Hematopoietic multipotent progenitor cell treated with erythropoietin and hydrocortisone succinate and interleukin-3 and kit ligand, for 15 days (in vitro differentiated cells): ENCODE results near the gene GLI3.
A peak's percentile ranks its signal among the peaks of the same experiment; 100 is the strongest.

Experiments used
- DNase-seq: peaks from one replicate; pipeline ENCODE4 v3.0.0-alpha.2; 2015; ENCODE audit warnings: low spot score

Gene GLI3

DNA sequence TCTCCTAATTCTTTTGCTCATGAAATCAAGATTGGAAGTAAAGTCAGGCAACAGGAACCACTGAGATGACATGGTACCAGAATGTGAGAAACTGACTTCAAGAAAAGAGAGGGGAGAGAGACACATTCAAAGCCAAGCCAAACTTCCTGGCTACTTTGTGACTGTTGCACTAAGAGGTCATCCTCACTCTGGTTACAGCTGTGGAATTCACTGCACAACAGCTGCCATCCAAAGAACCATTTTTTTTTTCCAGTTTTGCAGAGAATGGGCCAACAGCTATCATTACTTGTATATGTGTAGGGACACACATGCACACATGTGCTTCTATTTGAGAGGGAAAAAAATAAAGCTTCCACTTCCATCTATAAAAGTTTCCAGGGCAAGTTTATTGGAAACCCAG lies 203.5 kb downstream of the GLI3 start:
- no peak for DNase-seq

DNA sequence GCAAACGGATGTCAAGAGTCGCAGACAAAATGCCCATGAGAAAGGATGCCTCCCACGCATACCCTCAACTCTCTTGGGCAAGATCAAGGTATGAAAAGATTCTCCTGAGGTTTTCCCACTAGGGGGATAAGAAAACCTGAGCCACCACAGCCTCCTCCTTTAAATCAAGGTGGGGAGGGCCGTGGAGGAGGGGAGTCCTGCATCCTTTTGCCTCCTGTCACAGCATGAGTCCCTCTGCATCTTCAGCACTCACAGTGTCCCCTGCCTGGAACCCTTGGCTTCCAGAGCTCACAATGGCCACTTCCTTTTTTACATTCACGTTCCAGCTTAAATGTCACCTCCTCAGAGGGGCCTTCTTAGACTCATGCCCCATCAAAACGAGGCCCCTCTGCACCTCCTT lies 207.6 kb downstream of the GLI3 start:
- no peak for DNase-seq

DNA sequence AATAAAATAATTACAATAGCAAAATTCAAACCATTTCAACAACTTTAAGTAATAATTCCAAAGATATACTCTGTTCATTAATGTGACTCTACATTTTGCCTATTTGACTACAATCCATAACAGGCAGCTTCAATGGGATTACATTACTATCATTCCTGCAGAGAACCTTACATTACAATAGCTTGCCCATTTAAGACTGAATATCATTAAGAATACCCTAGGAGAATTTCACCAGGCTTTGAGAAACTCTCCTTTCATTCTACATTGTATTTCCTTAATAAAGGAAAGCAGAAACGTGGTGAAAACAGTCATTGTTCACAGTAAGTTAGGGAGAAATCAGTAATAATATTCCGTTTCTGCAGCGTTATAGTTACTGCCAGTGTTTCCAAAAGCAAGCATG lies 209.5 kb downstream of the GLI3 start:
- no peak for DNase-seq

DNA sequence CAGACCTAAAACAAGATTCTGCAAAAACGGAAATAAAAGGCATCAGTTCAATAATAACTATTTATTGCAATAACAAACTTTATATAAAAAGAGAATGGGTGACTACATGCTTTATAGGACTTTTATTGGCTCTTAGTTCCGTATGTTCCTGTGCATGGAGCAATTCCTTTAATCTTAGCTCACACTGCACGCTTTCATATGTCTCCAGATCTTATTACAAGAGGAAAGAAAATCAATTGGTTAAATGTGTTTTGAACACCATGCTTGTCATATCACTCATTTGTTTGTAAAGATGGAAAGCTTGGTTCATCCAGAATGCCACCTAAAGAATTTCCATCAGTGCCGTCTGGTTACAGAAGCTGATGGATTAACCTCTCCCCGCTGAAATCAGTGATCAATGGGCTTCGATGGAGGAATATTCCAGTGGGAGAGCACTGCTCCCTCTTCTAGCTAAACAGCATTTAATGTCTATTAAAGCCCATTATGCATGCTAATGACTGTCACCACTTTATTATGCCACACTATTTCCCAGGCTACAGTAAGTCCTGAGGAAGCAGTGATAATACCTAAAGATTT lies 210.3 kb downstream of the GLI3 start:
- DNase-seq: no peak

DNA sequence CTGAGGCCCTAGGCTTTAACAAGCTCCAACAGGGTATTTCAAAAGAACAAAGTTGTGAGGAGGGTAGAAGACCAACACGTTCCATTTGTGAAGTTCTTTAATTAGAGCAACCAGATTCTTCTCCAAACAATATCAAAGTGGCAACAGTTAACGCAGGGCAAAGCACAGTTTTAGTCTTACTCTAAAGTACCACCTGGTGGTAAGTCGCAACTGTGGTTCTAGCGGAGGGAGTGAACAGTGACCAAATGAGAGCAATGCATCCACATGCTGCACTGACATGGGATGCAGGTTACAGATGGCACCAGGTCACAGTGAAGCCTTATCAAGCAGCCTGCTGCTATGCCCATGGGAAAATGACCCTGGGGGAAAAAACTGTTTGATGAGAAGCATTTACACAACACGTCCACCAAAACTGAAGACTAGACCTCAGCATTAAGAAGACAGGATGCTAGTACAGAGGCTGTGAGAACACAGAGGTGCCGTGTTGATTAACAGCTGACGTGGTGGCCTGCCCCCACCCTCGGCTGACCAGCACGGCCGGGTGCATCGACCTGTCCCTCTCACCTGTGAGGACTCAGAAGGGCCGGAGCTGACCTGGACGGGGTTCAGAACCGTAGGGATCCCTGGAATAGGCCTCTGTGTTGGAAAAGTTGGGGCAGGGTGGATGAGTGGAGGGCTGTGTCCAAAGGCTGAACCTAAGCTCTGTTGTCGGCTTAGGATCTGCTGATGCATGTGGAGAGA lies 211.2 kb downstream of the GLI3 start:
- no peak for DNase-seq

DNA sequence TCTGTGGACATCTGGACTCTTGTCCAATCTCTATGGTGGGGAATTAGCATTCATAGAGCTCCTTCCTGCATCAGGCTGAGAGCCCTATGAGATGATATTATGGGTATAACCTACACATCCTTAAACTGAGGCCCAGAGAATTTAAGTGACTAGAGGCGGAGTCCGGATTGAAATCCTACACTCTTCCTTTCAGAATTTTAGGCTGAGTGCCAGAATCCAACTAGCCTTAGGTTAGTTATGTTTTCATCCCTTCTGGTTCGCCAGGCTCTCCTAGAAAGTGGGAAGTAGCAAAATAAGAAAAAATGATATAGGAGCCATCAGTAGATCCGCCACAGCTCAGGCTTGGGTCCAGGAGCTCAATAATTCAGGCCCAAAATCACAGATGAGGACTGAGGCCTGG lies 212.5 kb downstream of the GLI3 start:
- DNase-seq: no peak

DNA sequence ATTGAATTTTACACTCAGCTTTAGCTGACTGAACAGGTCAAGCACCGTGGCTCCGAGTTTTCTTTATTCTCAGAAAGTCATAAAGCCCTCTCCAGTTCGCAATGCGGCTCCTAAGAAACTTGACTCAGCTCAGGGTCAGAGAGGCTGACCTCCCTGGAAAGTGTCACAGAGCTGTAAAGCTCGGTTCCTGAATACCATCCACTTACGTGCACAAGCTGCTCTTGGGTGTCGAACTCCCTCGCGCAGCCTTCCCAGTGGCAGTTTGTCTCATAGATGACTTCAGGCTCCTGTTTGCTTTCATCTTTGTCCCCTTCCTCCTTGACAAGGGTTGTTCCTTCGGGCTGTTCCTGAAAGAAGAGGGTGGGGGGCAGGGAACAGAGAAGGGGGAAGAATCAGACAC lies 213.7 kb downstream of the GLI3 start:
- DNase-seq: no peak

DNA sequence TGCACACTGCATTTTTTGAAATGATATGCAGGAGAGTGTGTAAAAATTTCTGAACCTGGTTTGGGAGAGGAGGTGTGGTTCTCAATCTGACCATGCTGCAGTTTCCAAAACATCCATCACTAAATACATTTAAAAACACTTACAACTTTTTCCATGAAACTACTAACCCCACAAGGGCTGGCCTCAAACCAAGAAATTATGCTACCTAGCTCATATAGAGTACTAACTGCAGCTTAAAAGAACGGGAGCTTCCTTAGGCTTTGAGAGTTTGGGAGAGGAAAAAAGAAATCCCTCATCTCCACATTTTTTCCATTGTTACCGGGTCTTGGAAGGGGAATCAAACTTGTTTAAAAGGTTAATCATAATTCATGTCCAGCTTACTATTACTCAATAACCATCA lies 214.2 kb downstream of the GLI3 start:
- no peak for DNase-seq

DNA sequence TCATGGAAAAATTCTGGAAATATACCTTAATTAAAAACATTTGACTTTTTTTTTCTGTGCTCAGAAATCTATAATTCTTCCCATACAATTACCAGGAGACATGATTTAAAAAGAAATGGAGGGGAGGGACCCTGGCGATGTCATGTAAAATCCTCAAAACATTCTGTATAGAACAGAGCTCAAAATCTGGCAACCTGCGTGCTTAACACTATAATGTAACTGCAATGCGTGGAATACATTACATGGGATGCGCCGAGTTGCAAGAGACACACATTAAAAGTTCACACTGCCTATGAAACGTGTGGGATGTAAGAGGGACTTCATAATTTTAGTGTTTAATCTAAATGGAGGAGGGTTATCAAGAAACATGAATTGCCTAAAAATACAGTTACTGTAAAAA lies 215.0 kb downstream of the GLI3 start:
- DNase-seq: no peak

DNA sequence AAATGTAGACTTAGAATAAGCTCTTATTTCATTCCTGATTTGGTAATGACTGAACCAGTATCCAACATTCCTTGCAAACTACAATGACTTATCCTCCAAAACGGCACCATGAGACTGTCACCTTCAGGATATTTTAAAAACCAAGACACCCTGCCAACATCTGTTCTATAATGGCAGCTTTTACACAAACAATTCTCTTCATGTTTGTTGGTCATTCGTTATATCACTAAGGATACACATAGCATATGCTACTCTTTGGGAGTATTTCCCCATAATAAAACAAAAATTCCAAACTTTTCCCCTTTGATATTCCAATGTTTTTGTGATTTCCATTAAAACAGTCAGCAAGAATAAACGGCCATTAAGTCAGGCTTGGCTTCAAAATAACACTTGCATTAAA lies 215.4 kb downstream of the GLI3 start:
- no peak for DNase-seq

DNA sequence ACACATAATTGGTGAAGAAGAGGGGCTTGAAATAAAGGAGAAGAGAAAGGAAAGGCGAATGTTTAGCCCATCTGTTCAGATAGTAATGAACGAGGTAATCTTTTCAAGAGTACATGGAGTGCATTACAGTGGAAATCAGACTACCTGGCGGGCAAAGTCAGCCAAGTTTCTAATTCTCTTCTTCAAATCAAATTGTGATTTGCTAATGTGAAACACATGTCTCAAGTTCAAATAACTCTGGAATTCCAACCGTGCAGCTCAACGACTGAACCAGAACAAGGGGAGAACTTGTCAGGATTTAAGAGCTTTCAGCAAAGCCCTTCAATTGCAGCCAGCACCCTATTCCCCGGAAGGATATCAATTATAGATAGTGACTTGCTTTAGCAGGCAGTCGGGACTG lies 216.9 kb downstream of the GLI3 start:
- DNase-seq: no peak

DNA sequence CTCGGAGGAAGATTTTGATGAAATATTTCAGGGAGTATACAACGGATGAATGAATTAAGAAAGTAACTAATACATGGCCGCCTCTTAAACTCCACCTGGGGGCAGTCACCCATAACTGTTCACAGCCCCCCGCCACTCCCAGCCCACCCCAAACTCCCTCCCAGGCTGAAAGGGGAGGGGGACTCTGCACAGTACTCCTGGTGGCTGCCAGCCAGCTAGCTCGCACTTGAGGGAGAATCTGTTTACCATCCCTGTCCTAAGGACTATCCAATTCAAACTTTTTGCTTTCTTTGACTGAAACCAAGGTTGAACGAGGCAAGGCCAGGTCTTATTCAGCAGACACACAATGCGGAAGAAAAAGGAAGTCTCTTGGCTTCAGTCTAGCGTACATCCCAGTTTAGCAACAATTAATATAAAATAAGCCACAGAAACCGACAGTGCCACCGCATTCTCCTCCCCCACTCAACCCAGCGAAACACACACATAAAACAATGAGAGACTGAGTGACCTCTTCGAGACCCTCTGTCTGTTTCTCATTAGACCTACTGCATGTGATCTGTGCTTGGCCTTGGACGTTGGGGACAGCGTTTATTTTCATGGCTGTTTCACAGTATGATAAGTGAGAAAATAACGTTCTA lies 219.5 kb downstream of the GLI3 start:
- DNase-seq: no peak

DNA sequence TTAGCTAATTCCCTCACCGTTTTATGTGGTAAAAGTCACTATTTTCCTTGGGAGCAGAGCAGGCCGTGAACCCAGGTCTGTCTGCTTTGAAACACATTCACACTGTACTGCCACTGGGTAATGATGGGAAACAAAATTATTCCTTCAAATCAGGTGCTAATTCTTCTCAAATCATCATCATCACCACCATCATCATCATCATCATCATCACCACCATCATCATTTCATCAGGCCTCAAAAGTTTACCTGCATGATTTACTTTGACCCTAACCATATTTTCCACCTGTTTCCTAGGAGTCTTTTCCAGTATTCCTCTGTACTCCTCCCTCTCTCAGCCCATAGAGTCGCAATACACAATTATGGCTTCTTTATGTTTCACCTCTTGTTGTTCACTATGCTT lies 220.5 kb downstream of the GLI3 start:
- no peak for DNase-seq

DNA sequence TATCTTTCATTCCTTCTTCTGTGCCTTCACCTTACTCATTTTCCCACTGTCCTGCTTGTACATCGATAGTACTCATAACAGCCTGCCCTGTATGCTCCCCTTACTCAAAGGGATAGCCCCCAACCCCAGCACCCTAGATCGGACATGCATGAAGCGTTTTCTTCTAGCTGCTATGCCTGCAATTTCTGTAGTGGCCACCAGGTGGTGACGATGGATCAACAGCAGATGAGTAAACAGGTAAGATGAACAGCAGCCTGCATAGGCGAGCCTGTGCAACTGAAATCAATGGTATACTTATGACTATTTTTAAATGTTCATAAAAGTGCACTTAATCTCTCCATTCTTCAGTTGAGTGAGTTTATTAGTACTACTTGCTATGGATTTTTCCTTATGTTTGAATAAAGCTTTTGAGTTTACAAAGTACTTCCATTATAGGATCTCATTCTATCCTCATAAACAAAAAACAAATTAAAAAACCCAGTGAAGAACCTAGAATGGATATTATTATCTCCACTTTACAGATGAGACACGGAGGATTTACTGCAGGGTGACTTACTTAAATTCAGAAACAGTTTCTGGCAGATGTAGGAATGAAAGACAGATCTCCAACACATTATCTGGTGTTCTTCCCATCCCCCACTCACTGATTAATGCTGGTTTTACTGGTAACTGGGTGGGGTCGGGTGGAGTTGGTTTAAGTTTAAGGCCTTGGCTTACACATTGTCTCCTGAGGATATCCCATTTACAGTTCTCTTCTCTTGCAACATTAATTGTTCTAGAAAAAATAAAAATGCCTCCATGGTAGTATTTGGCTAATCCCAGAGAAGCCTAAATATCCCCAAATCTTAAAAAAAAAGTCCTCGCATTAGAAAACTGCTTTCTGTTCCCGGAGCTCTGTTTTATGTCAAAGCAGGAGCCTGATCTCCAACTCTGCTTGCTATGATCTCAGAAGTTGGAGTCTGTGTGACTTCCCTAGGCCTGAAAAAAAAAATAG lies 222.1 kb downstream of the GLI3 start:
- peak; percentile 36 for DNase-seq

DNA sequence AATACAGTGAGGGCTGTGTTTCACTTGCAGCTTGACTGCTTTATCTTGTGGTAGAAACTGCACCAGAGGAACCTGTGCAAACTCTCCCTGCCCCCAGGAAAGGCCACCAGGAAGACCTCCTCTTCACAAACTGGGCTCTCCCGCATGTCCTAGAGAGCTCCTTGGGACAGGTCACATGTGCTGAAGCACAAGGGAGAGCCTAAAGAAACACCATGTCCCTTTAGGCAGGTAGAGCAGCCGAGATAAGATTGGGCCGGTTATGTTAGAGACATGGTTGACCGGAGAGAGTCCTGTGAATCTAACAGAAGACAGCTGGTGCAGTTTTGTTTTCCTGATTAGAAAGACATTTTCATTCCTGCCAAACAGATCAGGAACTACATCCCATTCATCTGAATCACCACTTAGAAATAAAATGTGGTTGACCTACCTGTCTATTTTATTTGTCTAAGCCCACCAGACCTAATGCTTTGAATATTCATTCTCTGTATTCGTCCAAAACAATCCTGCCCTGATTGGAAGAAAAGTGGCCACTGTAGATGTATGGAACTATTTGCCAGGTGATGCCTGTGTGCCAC lies 224.1 kb downstream of the GLI3 start:
- DNase-seq: no peak

DNA sequence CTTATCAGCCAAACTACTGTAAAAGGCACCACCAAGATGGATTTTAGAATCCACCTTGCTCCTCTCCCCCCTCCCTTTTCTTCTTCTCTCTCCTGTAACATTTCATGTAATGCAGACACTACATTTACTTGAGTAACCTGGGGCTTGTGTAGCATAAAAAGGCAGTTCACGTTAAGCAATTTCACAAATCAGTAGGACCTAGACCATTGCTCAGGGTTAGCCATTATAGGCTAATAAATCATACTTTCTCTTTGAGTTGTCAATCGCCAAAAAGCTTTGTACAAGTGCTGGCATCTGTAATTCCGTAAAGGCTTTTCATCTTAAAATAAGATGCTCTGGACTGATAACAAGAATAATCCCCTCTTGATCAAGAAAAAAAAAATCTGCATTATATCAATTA lies 224.7 kb downstream of the GLI3 start:
- no peak for DNase-seq

DNA sequence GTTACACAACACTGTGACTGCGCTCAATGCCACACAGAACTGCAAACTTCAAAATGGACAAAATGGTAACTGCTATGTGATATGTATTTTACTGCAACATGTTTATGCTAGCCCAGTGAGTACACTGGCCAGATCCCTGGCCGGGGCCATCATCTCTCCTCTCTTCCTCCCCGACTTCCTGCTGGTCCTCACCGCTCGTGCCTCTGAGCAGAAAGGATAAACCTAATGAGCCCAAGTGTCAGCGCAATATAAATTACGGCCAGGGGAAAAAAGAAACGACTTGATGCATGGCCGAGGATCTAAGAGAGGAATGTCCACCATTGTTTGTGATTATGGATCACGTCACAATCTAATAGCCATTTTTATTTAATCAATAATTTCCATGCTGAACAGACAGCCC lies 225.2 kb downstream of the GLI3 start:
- DNase-seq: no peak

DNA sequence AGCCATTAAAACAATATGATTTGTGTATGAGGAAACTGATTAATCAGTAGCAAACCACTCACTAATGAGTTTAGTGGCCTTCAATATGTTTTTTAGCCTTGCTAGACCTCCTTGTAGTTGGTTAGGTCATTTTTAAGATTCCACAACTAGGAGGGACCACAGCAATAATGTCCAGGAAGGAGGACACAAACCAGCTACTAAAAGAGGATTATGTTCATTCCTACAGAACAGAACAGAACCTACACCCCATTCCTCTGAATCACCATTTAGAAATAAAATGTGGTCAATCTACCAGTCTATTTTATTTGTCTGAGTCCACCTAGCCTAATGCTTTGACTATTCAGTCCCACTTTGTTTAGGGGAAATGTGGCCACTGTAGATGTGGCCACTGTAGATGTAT lies 226.3 kb downstream of the GLI3 start:
- no peak for DNase-seq

DNA sequence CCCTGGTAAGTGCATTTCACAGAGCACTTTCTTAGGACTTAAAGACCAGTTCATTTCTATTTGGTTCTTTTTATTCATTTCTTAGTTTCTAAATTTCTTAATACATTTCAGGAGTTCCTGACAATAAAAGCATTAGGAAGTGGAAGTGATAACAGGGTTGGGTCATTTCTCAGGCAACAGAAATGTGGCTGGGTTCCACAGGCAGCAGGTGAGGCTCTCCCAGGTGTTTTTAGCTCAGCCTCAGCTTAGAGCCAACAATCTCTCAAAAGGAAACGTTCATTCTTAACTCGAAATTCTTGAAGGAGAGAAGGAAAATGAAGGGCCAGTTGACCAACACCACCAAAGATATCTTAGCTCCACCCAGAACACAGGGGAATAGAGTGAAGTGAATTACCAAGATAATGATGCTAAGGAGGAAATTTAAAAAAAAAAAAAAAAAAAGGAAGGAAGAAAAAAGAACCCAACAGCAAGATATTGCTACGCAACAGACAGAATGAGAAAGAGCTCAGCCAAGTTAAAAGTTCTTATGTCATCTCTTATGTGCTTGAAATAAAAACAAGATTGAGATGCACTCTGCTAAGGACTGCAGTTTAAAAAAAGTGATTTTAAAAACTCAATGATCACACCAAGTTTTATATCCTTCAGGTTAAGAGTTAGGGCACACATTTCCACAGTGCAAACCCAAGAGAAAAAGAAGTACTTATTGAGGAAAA lies 230.1 kb downstream of the GLI3 start:
- DNase-seq: no peak

DNA sequence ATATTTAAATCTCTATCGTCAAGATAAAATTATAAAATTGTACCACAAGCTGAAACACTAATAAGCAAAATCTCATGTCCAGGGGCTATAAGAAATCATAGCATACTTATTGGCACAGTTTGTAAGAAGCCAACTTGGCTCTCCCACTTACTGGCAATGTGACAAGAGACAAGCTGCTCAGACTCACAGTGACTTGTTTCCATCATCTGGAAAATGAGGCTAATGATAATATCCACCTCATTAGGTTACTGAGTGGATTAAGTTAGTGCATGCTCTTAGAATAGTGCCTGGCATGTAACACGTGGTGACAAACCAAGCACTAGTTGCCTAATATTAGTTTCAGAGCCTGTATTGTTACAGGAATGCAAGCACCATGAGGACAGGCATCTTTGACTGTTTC lies 234.4 kb downstream of the GLI3 start:
- no peak for DNase-seq

DNA sequence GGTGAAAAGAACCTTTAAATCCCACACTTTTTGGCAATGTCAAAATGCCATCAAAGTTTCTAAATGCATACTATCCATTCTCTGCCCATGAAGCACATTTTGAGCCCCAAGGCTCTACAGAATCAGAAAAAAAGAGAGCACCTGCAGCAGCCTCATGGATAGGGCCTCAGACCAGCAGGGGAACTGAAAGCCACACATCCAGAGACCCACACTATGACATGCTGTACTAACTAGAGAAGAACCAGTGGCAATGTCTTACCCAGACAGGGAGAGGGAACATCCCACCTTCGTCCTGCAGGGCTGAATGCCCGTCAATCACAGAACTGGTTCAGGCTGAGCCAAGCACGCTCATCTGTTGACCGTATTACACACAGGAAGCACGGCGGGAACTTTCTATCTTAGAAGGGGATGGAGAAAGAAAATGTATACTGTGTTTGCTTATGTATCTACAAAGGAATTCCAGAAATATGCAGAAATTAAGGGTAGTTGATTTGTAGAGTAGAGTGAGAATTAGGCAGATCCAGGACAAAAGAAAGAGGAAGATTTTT lies 237.2 kb downstream of the GLI3 start:
- no peak for DNase-seq
